Left colon (tissue), 2 donors: Measurements from ENCODE around the gene FRMPD4. TPM values are rescaled to one million over a fixed set of nuclear protein-coding genes. Genes with fewer than 3 reads are reported as not detected.
A peak's percentile ranks its signal among the peaks of the same experiment; 100 is the strongest.
"Not testable (repeated sequence)": the region's sequence is repeated elsewhere in the genome, so short reads cannot be mapped to it uniquely, and the experiment has no call there.

Experiments used
- ATAC-seq: fragments of 200-7000 bp; cut with Tn5 transposase; one replicate; pipeline ENCODE4 v1.9.1; 2020; ENCODE audit warnings: mild to moderate bottlenecking, moderate library complexity
- DNase-seq, 2 donors: peaks; one replicate each; pipeline ENCODE4 v3.0.0-alpha.2; 2020
- intact Hi-C, 2 donors: fragments of 100-400 bp; cut with DNase I in 1 of 2; cut with micrococcal nuclease in 1 of 2; formaldehyde crosslinking; loops; one replicate each; pipeline versions ENCODE4 v1.11.2 to v1.14.0; 2022; cut with DNase I, micrococcal nuclease
- long read RNA-seq: library from polyadenylated mRNA; unstranded; transcript quantifications from one replicate; pipeline ENCODE4 v2.0.0, GENCODE V29; 2021
- total RNA-seq, 2 donors: library from RNA; stranded (reverse); fragmentation: NEBNext Ultra II Directional; extraction: Animal tissue kit (Norgen Biotek cat#: 25700); gene quantifications; one replicate each; pipeline ENCODE4 v1.2.1, GENCODE V29; 2021
- donor health status: DM: no; HTN: no; CAD: no.
- donor health status: DM: yes; HTN: yes; CAD: no.

Gene FRMPD4
- under 1 TPM; 0.03 to 0.59 TPM for total RNA-seq
- long read RNA-seq: 0 reads

DNA sequence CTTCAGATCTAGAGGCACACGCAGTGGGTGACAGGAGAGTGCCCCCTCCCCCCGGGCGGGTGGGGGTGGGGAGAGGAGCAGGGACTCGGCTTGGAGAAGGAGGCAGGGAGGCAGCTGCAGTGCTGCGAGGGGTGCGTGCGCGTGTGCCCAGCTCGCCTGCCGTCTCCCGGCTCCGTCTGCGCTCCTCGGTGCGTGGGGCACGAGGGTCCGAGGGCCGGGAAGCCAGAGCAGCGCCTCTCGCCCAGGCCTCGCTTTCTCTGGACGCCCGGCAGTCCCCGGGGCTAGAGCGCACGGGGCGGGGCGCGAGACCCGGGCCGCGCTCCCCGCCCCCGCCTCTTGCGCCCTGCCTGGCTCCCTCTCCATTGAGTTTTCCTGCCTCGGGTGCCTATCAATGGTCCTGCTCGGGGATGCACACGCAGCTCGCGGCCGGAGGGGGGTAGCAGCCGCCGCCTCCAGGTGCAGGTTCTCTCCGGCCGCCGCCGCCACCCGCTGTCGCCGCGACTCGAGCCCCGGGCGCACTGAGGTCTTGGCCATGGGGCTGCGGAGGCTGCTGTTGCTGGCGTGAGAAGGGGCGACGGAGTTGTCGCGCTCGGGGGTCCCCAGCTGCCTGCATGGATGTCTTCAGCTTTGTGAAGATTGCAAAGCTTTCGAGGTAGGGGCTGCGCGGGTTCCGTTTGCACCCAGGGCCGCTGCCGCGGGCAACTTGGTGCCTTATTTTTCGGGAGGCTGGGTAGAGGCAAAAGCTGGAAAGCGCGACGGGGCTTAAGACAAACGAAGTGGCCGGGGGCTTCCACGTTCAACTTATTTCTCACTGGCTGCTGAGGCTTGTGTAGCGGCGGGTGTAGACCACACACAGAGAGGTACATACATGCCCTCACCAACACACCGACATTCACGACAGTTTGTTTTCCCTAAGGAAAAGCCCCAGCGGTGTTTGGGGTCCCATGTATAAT lies at the start of gene FRMPD4:
Gene FRMPD4 (plus strand): TSS at position 113 of the 953 bp plus-strand sequence. CDS start 499 bp downstream, at position 612.
- DNase-seq (no peak), ATAC-seq (no peak)
- intact Hi-C loops: no loop called here

DNA sequence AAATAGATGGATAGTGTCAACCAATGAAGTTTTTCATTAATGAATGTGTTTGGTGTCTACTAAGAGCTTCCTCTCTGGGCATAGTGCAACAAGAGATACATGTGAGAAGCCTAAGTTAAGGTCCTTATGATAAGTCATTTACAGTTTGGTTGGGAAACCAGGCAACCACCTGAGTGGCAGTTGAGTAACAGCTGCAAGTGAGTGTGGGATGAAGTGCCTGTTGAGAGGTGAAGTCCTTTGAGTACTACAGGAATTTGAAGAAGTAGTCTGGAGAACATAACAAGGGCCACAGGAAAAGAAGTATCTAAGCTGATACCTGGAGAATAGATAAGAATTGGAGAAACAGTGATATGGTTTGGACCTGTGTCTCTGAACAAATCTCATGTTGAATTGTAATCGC lies 48.5 kb upstream of the FRMPD4 start:
- DNase-seq: no peak
- intact Hi-C loops: no loop called here
- no peak for ATAC-seq

DNA sequence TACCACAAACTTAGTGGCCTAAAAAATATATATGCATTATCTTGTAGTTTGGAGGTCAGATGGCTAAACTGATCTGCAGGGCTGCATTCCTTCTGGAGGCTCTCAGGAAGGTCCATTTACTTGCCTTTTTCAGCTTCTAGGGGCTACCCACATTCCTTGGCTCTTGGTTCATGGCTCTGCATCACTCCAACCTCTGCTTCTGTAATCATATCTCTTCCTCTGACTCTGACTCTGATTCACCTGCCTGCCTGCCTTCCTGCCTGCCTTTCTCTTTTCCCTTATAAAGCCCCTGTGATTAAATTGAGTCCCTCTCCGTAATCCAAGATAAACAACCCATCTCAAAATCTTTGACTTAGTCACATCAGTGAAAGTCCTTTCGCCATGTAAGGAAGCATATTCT lies 25.0 kb upstream of the FRMPD4 start:
- ATAC-seq: no peak
- intact Hi-C loops: no loop called here

DNA sequence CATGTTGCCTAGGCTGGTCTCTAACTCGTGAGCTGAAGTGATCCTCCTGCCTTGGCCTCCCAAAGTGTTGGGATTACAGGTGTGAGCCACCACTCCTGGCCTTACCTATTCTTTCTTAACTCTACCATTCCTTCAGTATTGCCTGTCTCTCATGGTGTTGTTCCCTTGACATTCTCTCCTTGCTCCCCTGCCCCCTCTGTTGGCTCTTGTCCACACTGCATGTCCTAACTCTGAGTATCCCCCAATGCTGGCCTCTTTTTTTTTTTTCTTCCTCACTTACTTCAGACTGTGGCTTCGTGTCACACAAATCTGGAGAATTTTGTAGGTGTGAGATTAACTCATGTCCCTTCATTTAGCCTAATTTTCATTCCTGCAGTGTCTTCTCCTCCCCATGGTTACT lies 22.9 kb upstream of the FRMPD4 start:
- ATAC-seq (no peak), DNase-seq (no peak)
- intact Hi-C loops: no loop called here

More for the DNA sequence above, 25.0 kb upstream of the FRMPD4 start:
- no peak for DNase-seq

DNA sequence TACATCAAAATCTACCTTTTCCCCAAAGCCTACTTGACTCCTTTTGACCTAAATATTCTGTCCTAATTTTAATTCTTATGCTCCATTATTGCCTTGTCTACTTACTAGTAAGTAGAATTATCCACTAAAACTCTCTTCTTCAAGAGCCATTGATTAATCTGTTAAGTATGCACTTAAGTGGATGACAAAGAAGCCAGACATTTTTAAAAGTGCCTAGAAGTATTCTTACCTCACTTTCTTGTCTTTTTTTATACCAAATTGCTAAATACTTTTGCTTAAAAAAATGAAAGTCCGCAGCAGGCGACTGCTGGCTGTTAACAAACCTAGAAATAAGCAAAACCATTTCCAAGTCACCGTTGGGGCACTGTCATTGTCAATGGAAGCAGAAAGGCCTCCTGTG lies 20.1 kb upstream of the FRMPD4 start:
- ATAC-seq: no peak
- no peak for DNase-seq
- intact Hi-C loops: no loop called here

DNA sequence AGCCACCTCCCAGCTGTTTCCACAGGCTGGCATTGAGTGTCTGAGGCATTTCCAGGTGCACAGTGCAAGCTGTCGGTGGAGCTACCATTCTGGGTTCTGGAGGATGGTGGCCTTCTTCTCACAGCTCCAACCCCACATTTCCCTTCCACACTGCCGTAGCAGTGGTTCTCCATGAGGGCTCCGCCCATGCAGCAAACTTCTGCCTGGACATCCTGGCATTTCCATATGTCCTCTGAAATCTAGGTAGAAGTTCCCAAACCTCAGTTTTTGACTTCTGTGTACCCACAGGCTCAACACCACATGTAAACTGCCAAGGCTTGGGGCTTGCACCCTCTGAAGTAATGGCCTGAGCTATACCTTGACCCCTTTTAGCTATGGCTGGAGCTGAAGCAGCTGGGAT lies 10.3 kb upstream of the FRMPD4 start:
- intact Hi-C loops: no loop called here
- ATAC-seq (no peak), DNase-seq (no peak)

DNA sequence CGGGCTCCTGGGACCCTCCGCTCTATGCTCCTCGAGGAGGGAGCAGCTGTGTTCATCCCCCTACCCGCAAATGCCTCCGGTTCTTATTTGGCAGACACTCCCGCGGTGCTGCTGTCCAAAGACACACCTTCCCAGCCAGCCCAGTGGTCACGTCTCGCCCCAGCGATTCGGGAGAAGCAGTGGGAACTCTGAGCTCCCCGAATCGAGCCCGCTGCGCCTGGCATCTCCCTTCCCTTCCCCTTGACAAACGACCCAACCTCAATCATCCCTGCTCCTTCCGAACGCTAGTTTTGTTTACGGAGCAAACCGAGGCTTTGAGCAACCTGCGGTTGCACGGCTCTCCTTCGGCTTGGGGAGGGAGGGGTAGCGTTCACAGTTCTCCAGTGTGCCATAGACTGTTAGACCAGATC lies 317 bp upstream of the FRMPD4 start:
- ATAC-seq: no peak
- intact Hi-C loops: no loop called here

DNA sequence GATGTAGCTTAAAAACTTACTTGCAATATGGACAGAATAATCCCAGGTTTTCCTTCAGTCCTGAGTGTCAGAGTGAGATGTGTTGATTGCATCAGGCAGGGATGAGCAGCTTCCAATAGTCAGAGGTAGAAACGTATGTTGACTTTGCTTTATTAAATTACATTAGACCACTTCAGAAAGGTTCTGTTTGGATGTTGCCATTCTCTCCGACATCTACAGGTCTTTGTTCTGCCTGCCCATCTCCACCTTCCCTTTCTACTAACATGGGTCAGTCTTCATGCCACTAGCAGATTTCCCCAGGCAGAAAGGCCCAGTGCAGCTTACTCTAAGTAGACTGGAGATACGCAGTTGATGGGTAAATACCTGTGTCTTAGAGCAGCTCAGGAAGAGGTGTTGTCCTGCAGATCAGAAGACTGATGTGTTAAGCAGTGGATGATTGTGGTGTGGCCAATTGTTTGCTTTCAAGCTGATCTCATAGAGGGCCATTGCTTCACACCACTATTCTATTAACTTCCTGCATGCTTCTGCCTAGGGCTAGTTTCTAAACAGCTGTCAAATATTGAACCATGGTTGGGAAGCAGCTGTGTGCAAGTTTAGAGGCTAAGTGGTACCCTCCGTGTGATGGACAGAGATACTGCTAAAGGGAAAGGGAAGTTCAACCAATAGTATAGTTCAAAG lies 1.8 kb downstream of the FRMPD4 start:
- DNase-seq (no peak), ATAC-seq (no peak)
- intact Hi-C loops: no loop called here

More for the DNA sequence above, 317 bp upstream of the FRMPD4 start:
- DNase-seq: no peak

DNA sequence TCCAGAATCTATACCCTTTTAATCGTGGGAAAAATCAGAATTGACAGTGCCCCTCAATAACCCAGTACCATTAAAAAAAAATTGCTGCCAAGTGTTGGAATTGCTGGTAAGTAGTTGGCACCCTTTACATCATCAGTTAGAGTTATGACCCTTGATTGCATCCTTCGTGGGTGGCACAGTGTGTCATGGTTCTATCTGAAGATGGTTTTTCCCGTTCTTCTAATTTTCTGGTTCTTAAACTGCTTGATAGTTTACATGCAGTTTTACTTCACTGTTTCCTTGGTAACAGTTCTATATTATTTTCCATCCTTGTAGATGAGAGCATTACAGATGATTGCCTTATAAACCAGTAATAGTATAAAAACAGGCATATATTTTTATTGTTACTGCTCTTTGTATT lies 3.2 kb downstream of the FRMPD4 start:
- intact Hi-C loops: no loop called here
- DNase-seq (no peak), ATAC-seq (no peak)

DNA sequence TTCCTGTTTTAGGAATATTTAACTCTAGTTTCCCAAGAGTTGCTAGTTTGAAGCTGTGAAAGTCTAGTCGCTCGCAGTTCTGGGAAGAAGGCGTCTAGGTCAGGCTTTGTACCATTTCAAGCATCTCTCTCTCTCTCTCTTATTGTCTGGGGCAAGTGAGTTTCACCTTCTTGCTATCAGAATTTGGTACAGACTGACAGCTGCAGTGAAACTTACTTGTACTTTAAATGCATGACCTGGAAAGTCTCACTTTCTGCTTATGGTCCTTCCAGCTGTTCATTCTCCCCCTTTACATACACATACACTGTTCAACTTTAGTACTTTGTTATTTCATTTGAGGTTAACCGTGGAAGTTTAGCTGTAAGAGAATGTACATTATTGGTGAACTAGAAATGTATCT lies 4.4 kb downstream of the FRMPD4 start:
- intact Hi-C loops: no loop called here
- DNase-seq (no peak), ATAC-seq (no peak)

DNA sequence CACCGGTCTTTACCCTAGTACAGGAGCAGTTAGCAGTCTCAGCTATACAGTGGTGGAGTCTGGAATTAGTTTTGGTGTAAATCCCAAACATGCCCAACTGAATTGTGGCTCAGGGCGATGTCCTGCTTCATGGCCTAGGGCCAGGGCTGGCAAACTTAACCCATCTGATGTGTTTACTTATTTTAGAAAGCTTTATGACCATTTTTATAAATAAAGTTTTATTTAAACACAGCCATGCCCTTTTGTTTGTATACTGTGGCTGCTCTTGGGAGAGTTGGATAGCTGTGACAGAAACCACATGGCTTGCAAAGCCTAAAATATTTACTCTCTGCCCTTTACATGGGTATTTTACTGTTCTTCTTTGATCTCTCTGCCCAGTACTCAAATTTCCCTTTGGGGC lies 7.1 kb downstream of the FRMPD4 start:
- peak in 1 of 2 donors; percentile 31 for DNase-seq
- intact Hi-C loops: no loop called here
- ATAC-seq: no peak

DNA sequence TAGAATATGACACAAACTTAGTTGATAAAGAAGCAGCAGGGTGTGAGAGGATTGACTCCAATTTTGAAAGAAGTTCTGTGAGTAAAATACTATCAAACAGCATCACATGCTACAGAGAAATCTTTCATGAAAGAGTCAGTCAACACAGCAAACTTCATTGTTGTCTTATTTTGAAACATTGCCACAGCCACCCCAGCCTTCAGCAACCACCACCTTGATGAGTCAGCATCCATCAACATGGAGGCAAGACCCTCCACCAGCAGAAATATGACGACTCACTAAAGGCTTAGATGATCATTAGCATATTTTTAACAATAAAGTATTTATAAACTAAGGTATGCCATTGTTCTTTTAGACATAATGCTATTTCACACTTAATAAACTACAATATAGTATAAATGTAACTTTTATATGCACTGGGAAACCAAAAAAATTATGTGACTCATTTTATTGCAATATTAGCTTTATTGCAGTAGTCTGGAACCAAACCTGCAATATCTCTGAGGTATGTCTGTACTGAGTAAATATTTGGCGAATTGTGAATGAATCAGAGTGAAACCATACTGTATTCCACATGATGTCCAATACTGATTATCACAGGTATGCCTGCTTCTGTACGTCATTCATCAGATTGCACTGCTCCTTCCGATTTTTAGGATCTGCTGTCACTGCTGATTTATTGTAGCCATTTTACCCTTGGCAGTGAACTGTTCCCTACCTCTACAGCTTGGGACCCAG lies 11.6 kb downstream of the FRMPD4 start:
- DNase-seq: no peak
- intact Hi-C loops: no loop called here
- ATAC-seq: no peak

DNA sequence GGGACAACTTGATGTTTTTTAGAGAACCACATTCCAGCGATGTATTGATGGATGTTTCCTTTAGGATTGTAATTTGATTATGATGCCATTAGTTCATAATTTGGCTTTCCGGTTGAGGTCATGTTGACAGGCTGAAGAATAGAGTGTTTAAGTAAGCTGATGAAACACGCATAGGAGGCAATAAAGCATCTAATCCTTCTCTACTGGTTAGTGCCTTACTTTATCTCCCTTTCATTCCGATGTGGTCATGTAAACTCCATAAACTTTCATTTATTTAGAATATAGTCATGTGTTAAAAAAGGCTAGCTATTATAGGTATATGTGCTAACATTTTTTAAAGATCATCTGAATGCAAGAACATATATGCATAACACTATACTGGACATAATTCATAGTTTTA lies 15.0 kb downstream of the FRMPD4 start:
- ATAC-seq: no peak
- intact Hi-C loops: no loop called here
- no peak for DNase-seq

DNA sequence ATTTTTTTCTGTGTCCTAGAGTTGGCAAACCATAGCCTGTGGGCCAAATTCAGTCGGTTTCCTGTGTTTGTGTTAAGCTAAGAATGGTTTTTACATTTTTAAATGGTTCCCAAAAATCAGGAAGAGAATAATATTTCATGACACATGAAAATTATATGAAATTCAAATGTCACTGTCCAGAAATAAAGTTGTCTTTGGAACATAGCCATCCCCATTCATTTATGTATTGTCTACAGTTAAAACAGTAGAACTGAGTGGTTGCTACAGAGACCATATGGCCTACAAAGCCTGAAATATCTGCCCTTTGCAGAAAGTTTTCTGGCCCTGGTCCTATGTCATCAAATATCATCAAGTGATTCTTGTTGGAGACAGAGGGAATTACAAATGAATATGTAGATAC lies 15.5 kb downstream of the FRMPD4 start:
- intact Hi-C loops: no loop called here
- ATAC-seq (no peak), DNase-seq (no peak)

DNA sequence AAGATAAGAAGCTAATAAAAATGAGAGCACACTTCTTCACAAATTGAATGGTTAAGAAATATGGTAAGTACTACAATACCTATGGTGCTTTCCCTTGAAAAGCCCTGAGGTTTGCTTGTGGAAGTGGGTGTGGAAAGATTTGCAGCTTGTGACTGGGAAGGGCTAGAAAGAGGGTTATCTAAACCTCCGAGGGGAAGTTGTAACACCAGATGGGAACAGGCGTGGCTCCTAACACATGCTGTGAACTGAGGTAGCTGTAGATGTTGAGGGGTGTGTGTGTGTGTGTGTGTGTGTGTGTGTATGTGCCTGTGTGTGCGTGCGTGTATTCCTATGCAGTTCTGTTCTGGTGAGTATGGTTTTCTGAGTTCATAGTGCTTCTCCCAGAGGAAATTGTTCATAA lies 21.5 kb downstream of the FRMPD4 start:
- intact Hi-C loops: no loop called here
- ATAC-seq: no peak

DNA sequence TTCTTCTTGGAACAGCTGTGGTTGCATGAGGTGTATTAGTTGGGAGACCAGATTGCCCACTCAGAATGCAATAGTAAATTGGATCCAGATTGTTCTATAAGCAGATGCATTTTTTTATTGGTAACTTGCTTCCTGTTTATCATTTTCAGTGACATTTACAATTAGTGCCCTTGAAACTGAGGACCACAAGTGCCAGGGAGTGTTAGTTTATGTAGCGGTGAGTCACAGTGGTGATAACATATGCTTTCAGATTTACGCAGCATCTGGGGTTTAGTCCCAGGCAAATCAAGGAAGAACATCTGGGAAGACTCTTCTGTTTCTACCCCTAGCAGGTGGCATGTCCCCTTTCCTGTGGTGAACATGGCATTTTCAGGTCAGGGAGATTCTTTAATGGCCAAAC lies 24.1 kb downstream of the FRMPD4 start:
- no peak for ATAC-seq
- no peak for DNase-seq
- intact Hi-C loops: no loop called here

More for the DNA sequence above, 21.5 kb downstream of the FRMPD4 start:
- no peak for DNase-seq

DNA sequence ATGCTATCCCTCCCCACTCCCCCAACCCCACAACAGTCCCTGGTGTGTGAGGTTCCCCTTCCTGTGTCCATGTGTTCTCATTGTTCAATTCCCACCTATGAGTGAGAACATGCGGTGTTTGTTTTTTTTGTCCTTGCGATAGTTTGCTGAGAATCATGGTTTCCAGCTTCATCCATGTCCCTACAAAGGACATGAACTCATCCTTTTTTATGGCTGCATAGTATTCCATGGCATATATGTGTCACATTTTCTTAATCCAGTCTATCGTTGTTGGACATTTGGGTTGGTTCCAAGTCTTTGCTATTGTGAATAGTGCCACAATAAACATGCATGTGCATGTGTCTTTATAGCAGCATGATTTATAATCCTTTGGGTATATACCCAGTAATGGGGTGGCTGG lies 25.9 kb downstream of the FRMPD4 start:
- DNase-seq, ATAC-seq, intact Hi-C loops: not testable (repeated sequence)

DNA sequence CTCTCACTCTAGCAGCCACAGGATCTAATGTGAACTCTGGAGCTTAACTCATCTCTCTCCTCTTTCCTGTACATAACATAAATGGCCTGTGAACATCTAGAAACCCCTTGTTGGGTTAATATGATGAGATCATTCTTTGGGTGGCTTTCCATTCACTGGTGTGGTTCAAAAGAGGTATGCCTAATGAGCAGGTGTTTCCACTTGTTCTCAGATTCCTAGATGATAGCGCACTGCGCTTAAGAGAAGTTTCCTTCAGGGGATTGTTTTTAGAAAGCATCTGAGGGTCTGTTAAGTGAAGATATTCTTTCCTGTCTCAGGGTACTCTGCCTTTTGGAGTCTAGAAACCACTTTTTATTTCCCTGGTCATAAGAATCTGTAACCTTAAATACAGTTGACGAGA lies 32.5 kb downstream of the FRMPD4 start:
- ATAC-seq: no peak
- intact Hi-C loops: no loop called here
- DNase-seq: no peak

DNA sequence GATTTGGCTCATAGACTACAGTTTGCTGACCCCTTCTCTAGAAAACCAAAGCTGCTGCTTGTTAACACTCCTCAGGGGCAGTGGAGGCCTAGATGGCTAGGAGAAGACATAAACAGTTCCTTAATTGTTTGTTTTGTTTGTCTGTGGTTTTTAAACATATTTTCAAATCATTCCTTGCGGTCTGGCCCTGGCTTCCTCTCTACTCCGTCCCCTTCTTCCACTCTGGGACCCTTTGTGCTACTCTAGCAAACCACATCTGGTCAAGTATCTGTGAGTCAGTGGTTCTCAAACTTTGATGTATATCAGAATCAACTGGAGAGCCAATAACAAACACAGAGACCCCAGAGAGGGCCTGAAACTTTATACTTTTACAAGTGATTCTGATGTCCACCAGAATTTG lies 36.1 kb downstream of the FRMPD4 start:
- no peak for DNase-seq
- intact Hi-C loops: no loop called here
- no peak for ATAC-seq

DNA sequence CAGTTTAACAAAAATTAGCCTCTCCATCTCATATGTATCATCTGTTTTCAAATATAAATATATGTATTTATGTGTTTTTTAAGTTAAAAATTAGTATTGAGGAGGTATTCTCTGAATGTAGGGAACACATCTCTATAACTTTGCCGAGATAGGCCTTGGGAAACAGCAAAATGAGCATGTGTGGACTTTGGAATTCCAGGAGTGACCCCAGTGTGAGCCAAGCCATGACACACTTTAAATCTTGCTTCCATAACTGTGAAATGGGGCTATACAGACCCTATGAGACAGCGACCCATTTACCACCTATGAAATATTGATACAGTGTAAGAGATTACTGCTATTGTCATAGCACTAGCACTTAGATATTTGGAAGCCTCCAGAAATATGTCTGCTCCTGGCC lies 58.8 kb downstream of the FRMPD4 start:
- ATAC-seq (no peak), DNase-seq (no peak)
- intact Hi-C loops: no loop called here
